ENCODE data around the gene TMEM87A.

The TMEM87A gene

DNA sequence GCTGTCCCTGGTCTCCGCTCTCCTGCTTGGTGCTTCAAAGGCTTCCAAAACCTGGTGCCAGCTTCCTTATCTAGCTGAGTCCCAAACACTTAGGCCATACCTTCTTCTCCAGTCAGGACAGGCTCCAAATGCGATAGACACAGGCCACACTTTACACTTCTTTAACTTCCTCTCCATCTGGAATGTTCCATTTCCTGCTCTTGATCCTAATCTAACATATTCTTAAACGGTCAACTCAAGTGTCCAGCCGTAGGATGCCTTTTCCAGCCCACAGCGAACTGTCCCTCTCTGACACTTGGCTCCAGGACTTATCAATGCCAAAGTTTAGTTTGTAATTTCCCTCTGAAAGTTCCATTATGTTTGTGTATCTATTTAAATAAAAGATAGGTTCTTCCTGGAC, 97.6 kb downstream of the TMEM87A start:
- FAIRE-seq (no peak), DNase-seq (ENCODE audit: insufficient read length, low spot score) (no peak)
- TF ChIP-seq POLR2A (IDR thresholded peaks at IDR 0.05; ENCODE audit: low read depth, low read length): no peak

GRCh38 chr15:42172475-42172874, 100.8 kb downstream of the TMEM87A start:
- DNase-seq (ENCODE audit: insufficient read length, low spot score) (no peak), FAIRE-seq (no peak)
- TF ChIP-seq POLR2A (IDR thresholded peaks at IDR 0.05; ENCODE audit: low read depth, low read length): no peak

- DNase-seq (ENCODE audit: insufficient read length, low spot score) (no peak), FAIRE-seq (no peak)
- TF ChIP-seq POLR2A (IDR thresholded peaks at IDR 0.05; ENCODE audit: low read depth, low read length): no peak
These were observed 101.4 kb downstream of the TMEM87A start for GRCh38 chr15:42171795-42172194.

DNA sequence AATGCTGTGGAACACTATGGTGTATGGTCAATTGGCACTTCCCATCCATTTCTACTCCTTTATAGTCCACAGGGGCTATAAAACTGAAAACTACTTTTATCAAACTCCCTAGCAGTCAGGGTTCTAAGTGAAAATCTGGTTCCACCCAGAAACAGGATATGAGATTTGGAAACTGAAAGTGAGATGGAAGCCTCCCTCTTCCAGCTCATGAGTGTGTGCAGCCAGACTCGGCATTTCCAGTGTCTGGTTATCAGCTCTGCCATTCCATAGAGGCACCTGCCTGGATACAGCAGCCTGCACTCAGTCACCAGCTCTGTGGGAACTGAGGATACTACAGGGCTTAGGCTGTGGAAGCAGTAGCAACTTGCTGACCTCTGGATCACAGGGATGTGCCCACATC, 102.1 kb downstream of the TMEM87A start:
- DNase-seq (ENCODE audit: insufficient read length, low spot score): no peak
- no peak for FAIRE-seq
- TF ChIP-seq POLR2A (IDR thresholded peaks at IDR 0.05; ENCODE audit: low read depth, low read length): no peak

GRCh38 chr15:42166225-42166940, 106.8 kb downstream of the TMEM87A start:
- FAIRE-seq: no peak
- no peak for DNase-seq (ENCODE audit: insufficient read length, low spot score)
- TF ChIP-seq POLR2A (IDR thresholded peaks at IDR 0.05; ENCODE audit: low read depth, low read length): no peak

- FAIRE-seq: no peak
- no peak for DNase-seq (ENCODE audit: insufficient read length, low spot score)
These were observed 108.1 kb downstream of the TMEM87A start for GRCh38 chr15:42165106-42165505.

DNA sequence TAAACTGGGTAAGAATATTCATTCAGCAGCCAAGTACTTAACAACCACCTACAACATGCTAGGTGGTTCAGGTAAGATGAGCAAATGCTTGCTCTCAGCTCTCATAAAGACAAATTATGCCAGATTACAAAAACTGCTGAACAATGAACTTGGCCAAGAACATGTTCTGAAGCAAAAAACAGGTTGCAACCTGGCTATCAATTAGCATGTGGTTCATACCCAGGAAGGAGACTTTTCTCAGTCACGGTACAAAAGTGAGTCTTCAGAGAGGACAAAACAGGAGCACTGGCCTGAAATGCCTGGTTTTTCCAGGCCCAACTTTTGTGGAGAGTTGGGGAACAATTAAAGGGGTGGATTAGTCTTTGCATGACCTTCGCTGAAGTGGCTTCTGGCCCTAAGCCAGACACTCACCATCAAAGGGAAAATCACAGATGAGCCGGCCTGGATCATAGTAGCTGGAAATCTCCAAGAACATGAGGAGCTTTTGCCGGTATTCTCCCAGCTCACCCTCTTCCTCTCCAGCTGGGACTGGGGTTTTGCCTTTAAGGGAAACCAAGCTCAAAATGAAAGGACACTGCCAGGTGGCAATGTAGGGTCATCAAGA, 109.2 kb downstream of the TMEM87A start:
- DNase-seq (ENCODE audit: insufficient read length, low spot score): no peak
- no peak for TF ChIP-seq POLR2A (IDR thresholded peaks at IDR 0.05; ENCODE audit: low read depth, low read length)
- no peak for FAIRE-seq

More at GRCh38 chr15:42165106-42165505, 108.1 kb downstream of the TMEM87A start:
- TF ChIP-seq POLR2A (IDR thresholded peaks at IDR 0.05; ENCODE audit: low read depth, low read length): no peak

GRCh38 chr15:42163291-42163690, 109.9 kb downstream of the TMEM87A start:
- FAIRE-seq: no peak
- DNase-seq (ENCODE audit: insufficient read length, low spot score): no peak
- TF ChIP-seq POLR2A (IDR thresholded peaks at IDR 0.05; ENCODE audit: low read depth, low read length): no peak
